ENCODE data around the gene RLBP1. TPM values are rescaled to one million over a fixed set of nuclear protein-coding genes. Genes with fewer than 3 reads are reported as not detected.
"Not testable (repeated sequence)": the region's sequence is repeated elsewhere in the genome, so short reads cannot be mapped to it uniquely, and the experiment has no call there.

Gene RLBP1
- not detected in 2 replicates for total RNA-seq

- DNase-seq (ENCODE audit: extremely low read depth, low read depth, low spot score) = no peak
Observed at GRCh38 chr15:89221543-89221942, at the start of gene RLBP1. TSS of gene RLBP1 (minus strand) at chr15:89221579. CDS start at chr15:89218975, 2,604 bp downstream.

GRCh38 chr15:89250142-89250541, 28.8 kb upstream of the RLBP1 start:
- not testable (repeated sequence) for DNase-seq (ENCODE audit: extremely low read depth, low read depth, low spot score)

- no peak for DNase-seq (ENCODE audit: extremely low read depth, low read depth, low spot score)
Observed at GRCh38 chr15:89248584-89248983, 27.2 kb upstream of the RLBP1 start.

- no peak for DNase-seq (ENCODE audit: extremely low read depth, low read depth, low spot score)
Observed at GRCh38 chr15:89247446-89247845, 26.1 kb upstream of the RLBP1 start.

- DNase-seq (ENCODE audit: extremely low read depth, low read depth, low spot score) = no peak
Observed at GRCh38 chr15:89244574-89244903, 23.2 kb upstream of the RLBP1 start.

- DNase-seq (ENCODE audit: extremely low read depth, low read depth, low spot score) = peak; percentile 37
Observed at GRCh38 chr15:89243691-89244573, 22.6 kb upstream of the RLBP1 start, which contains the start of gene FANCI. TSS of gene FANCI (plus strand) at chr15:89243979. CDS start at chr15:89247648, 3,669 bp downstream.

GRCh38 chr15:89243046-89243690, 21.8 kb upstream of the RLBP1 start:
- DNase-seq (ENCODE audit: extremely low read depth, low read depth, low spot score) = no peak

- not testable (repeated sequence) for DNase-seq (ENCODE audit: extremely low read depth, low read depth, low spot score)
Observed at GRCh38 chr15:89239883-89240810, 18.8 kb upstream of the RLBP1 start.

GRCh38 chr15:89231832-89232231, 10.5 kb upstream of the RLBP1 start:
- DNase-seq (ENCODE audit: extremely low read depth, low read depth, low spot score) = no peak

- no peak for DNase-seq (ENCODE audit: extremely low read depth, low read depth, low spot score)
Observed at GRCh38 chr15:89230277-89230676, 8.9 kb upstream of the RLBP1 start.

GRCh38 chr15:89227425-89227824, 6.0 kb upstream of the RLBP1 start:
- DNase-seq (ENCODE audit: extremely low read depth, low read depth, low spot score) = no peak

- DNase-seq (ENCODE audit: extremely low read depth, low read depth, low spot score) = no peak
Observed at GRCh38 chr15:89226359-89227221, 5.2 kb upstream of the RLBP1 start.

GRCh38 chr15:89225588-89225987, 4.2 kb upstream of the RLBP1 start:
- no peak for DNase-seq (ENCODE audit: extremely low read depth, low read depth, low spot score)

- DNase-seq (ENCODE audit: extremely low read depth, low read depth, low spot score) = no peak
Observed at GRCh38 chr15:89218531-89218930, 2.8 kb downstream of the RLBP1 start.

- no peak for DNase-seq (ENCODE audit: extremely low read depth, low read depth, low spot score)
Observed at GRCh38 chr15:89217686-89218376, 3.5 kb downstream of the RLBP1 start.

- DNase-seq (ENCODE audit: extremely low read depth, low read depth, low spot score) = no peak
Observed at GRCh38 chr15:89217031-89217430, 4.3 kb downstream of the RLBP1 start.

- DNase-seq (ENCODE audit: extremely low read depth, low read depth, low spot score) = no peak
Observed at GRCh38 chr15:89215627-89216026, 5.8 kb downstream of the RLBP1 start.

- DNase-seq (ENCODE audit: extremely low read depth, low read depth, low spot score) = no peak
Observed at GRCh38 chr15:89211678-89212170, 9.7 kb downstream of the RLBP1 start.

GRCh38 chr15:89209057-89209456, 12.3 kb downstream of the RLBP1 start:
- no peak for DNase-seq (ENCODE audit: extremely low read depth, low read depth, low spot score)
